ENCODE data around the gene DCUN1D2. TPM values are rescaled to one million over a fixed set of nuclear protein-coding genes. Genes with fewer than 3 reads are reported as not detected.

The DCUN1D2 gene
- total RNA-seq, 4 donors from 2014 or later, result 45.1 to 63.6 (median 56.0) TPM

GRCh38 chr13:113454936-113455335 lies 35.6 kb downstream of the DCUN1D2 start:
- no peak for DNase-seq
- H3K36me3 ChIP-seq, result peaks cover 0 to 36% of the 10 kb centered on the region in 2 donors
- no peak overlapping the region for H3K4me3 ChIP-seq
- intact Hi-C loops (cut with DNase I; ENCODE audit: low total_unique reads) (loop anchor here (5.0 to 10.0 kb wide), 2 partner anchors 60 to 183 kb away; no protein-coding TSS in a partner anchor), in situ Hi-C loops (cut with MboI; ENCODE audit: low sequenced_read_pairs in 4 of 4) (loop anchor here in 1 of 4 donors (10.0 kb wide), 1 partner anchor 160 kb away; the partner anchor contains the start of gene LAMP1)
- H3K27ac ChIP-seq, result no peak overlapping the region
- ATAC-seq, result no peak
- H3K4me1 ChIP-seq, result peaks cover 15 to 16% of the 10 kb centered on the region in 2 donors
- no peak for TF ChIP-seq POLR2A (IDR thresholded peaks at IDR 0.05)
- no peak for TF ChIP-seq CTCF (IDR thresholded peaks at IDR 0.05 in 4 of 5, conservative IDR thresholded peaks at IDR 0.05 in 1 of 5)
- H3K27me3 ChIP-seq, result no peaks in the 10 kb centered on the region
- no peaks in the 10 kb centered on the region for H3K9me3 ChIP-seq

- in situ Hi-C loops (cut with MboI; ENCODE audit: low sequenced_read_pairs in 4 of 4) (loop anchor here in 1 of 4 donors (10.0 kb wide), 1 partner anchor 158 kb away; the partner anchor contains the start of gene LAMP1), intact Hi-C loops (cut with DNase I; ENCODE audit: low total_unique reads) (loop anchor here (2.0 to 10.0 kb wide), 5 partner anchors 38 to 181 kb away; partner anchors contain the start of genes DCUN1D2 and LAMP1)
- Histone ChIP-seq H3K4me3 (peak within 1 kb of the TSS; percentile 47 to 63 (median 60)), H3K27ac (peak within 1 kb of the TSS; percentile 92 to 97 (median 94)), H3K36me3 (peaks cover 0 to 21% of the 10 kb centered on the region in 2 donors), H3K27me3 (no peaks in the 10 kb centered on the region), H3K4me1 (peaks cover 31 to 33% of the 10 kb centered on the region in 2 donors), H3K9me3 (no peaks in the 10 kb centered on the region)
- DNase-seq, result peak; percentile 91 to 96
- ATAC-seq, result peak; percentile 88 to 91
- TF ChIP-seq POLR2A (IDR thresholded peaks at IDR 0.05), result peak; percentile 91 to 98
- peak in 1 of 5 experiments; percentile 9 for TF ChIP-seq CTCF (IDR thresholded peaks at IDR 0.05 in 4 of 5, conservative IDR thresholded peaks at IDR 0.05 in 1 of 5)
These were observed 37.3 kb downstream of the DCUN1D2 start, which contains the start of gene ADPRHL1 for GRCh38 chr13:113452942-113453901. Gene ADPRHL1, minus strand, starts transcription at chr13:113453488. Its CDS starts 51 bp downstream, at chr13:113453437.

- in situ Hi-C loops (cut with MboI; ENCODE audit: low sequenced_read_pairs in 4 of 4) (loop anchor here in 1 of 4 donors (10.0 kb wide), 1 partner anchor 158 kb away; the partner anchor contains the start of gene LAMP1), intact Hi-C loops (cut with DNase I; ENCODE audit: low total_unique reads) (loop anchor here (2.0 to 10.0 kb wide), 5 partner anchors 38 to 180 kb away; partner anchors contain the start of genes DCUN1D2 and LAMP1)
- peak overlapping the region; percentile 92 to 97 (median 94) for H3K27ac ChIP-seq
- H3K4me3 ChIP-seq, result peak overlapping the region; percentile 47 to 63 (median 60)
- no peak for DNase-seq
- no peaks in the 10 kb centered on the region for H3K9me3 ChIP-seq
- TF ChIP-seq CTCF (IDR thresholded peaks at IDR 0.05 in 4 of 5, conservative IDR thresholded peaks at IDR 0.05 in 1 of 5), result no peak
- no peak for TF ChIP-seq POLR2A (IDR thresholded peaks at IDR 0.05)
- no peak for ATAC-seq
- H3K4me1 ChIP-seq, result peaks cover 31 to 33% of the 10 kb centered on the region in 2 donors
- H3K36me3 ChIP-seq, result peaks cover 0 to 13% of the 10 kb centered on the region in 2 donors
- H3K27me3 ChIP-seq, result no peaks in the 10 kb centered on the region
These were observed 38.0 kb downstream of the DCUN1D2 start for GRCh38 chr13:113452466-113452865.

GRCh38 chr13:113451951-113452421 lies 38.5 kb downstream of the DCUN1D2 start:
- peaks cover 0 to 9% of the 10 kb centered on the region in 2 donors for H3K36me3 ChIP-seq
- no peaks in the 10 kb centered on the region for H3K9me3 ChIP-seq
- ATAC-seq, result peak; percentile 61 to 64
- peak overlapping the region; percentile 92 to 97 (median 94) for H3K27ac ChIP-seq
- H3K27me3 ChIP-seq, result no peaks in the 10 kb centered on the region
- DNase-seq, result peak; percentile 65 to 81
- TF ChIP-seq POLR2A (IDR thresholded peaks at IDR 0.05) (peak; percentile 44 to 63), CTCF (IDR thresholded peaks at IDR 0.05 in 4 of 5, conservative IDR thresholded peaks at IDR 0.05 in 1 of 5) (no peak)
- H3K4me3 ChIP-seq, result peak overlapping the region; percentile 47 to 63 (median 60)
- in situ Hi-C loops (cut with MboI; ENCODE audit: low sequenced_read_pairs in 4 of 4) (loop anchor here in 1 of 4 donors (10.0 kb wide), 1 partner anchor 157 kb away; the partner anchor contains the start of gene LAMP1), intact Hi-C loops (cut with DNase I; ENCODE audit: low total_unique reads) (loop anchor here (2.0 to 10.0 kb wide), 5 partner anchors 39 to 180 kb away; partner anchors contain the start of genes DCUN1D2 and LAMP1)
- peaks cover 31 to 33% of the 10 kb centered on the region in 2 donors for H3K4me1 ChIP-seq
